ENCODE data around the gene NUP210L. TPM values are rescaled to one million over a fixed set of nuclear protein-coding genes. Genes with fewer than 3 reads are reported as not detected.
A peak's percentile ranks its signal among the peaks of the same experiment; 100 is the strongest.

NUP210L gene
- total RNA-seq, 1 donor from 2014 or later = 0.04 TPM

DNA sequence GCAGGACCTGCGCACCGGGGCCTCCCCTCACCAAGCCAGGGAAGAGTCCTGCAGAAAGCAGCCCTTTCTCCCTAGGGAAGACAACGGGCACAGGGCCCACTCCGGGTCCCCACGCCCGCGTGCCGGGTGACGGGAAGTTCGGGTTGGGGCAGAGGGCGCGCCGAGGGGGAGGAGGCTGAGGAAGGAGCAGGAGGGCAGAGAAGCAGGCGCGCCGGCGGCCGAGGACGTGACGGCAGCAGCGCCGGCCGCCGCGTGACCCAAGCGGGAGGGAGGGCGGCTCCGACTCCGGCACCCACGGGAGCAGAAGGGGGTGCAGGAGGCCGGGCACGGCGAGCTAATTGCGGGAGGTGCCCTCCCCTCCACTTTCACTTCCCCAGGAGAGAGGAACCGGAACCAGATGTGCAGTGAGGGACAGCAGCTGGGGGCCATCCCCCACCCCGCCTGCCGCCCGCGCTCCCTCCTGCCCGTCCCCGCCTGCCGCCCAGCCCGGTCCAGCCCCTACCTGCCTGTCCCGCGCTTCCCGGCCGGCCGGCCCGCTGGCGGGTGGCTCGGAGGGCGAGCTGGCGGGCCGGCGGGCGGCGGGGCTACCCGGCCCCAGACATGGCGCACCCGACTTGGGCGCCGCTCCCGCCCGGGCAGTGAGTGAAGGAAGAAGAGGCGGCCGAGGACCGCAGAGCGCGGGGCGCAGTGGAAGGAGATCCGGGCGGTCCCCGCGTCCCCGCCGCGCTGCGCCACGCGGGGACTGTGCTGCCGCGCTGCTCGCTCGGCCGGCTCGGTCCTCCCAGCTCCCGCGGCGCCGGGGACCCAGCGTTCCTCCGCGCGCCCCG lies 208.9 kb downstream of the NUP210L start:
- TF ChIP-seq CTCF (IDR thresholded peaks at IDR 0.05; ENCODE audit: unreplicated experiment) = no peak
- Mint-ChIP-seq H3K4me1 (peaks cover 13% of the 10 kb centered on the region), H3K36me3 (peaks cover 8% of the 10 kb centered on the region), H3K4me3 (peak overlapping the region; percentile 78), H3K27me3 (ENCODE audit: low read depth) (no peaks in the 10 kb centered on the region), H3K9me3 (no peaks in the 10 kb centered on the region), H3K27ac (peak overlapping the region; percentile 39)
- DNase-seq (ENCODE audit: low spot score in 2 of 2, unreplicated experiment in 2 of 2) = peak in 1 of 2 experiments; percentile 66

DNA sequence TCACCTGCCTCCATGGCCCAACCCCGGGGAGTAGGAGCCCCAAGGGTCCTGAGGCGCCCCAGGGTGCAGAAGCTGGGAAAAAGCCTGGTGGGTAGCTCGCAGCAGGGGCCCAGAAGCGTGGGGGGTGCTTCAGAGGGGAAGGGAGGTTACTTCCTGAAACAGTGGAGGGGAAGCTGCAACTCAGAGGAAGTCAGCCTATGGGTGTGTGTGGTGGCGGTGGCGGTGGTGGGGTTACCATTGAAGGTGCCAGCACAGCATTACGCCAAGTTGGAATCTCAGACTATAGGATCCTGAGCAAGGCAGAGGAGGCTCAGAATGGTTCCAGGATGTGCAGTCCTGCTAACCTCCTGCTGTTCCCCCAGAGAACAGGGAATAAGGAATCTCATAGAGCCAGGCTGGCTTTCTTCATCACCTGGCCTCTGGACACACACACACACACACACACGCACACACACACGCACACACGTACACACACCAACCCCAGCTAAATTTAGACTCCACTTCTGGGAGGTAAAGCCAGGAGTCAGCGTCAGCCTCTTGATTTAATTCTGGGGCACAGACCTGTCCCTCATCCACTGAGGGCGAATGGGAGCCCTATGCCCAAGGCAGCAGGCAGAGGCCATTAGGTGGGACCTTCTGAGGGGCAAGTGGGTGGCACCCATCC lies 209.6 kb downstream of the NUP210L start:
- Mint-ChIP-seq H3K4me3 (peak overlapping the region; percentile 78), H3K4me1 (peaks cover 13% of the 10 kb centered on the region), H3K27ac (peak overlapping the region; percentile 39), H3K36me3 (peaks cover 5% of the 10 kb centered on the region), H3K27me3 (ENCODE audit: low read depth) (no peaks in the 10 kb centered on the region), H3K9me3 (no peaks in the 10 kb centered on the region)
- DNase-seq (ENCODE audit: low spot score in 2 of 2, unreplicated experiment in 2 of 2) = no peak
- no peak for TF ChIP-seq CTCF (IDR thresholded peaks at IDR 0.05; ENCODE audit: unreplicated experiment)

DNA sequence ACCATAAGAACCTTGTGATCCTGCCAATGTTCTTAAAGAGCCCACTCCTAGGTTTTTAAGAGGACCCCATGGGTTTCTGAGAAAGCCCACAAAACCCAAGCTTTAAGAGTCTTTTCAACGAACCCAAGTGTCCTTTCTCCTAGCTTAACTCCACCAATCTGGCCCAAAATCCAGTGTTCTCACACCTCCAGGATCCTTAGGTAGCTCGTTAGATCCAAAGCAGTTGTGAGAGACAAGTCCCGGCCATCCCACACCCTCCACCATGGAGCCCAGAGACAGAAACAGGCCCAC lies 210.1 kb downstream of the NUP210L start:
- peaks cover 7% of the 10 kb centered on the region for H3K36me3 Mint-ChIP-seq
- H3K4me3 Mint-ChIP-seq = peak overlapping the region; percentile 78
- no peak overlapping the region for H3K27ac Mint-ChIP-seq
- H3K9me3 Mint-ChIP-seq = no peaks in the 10 kb centered on the region
- DNase-seq (ENCODE audit: low spot score in 2 of 2, unreplicated experiment in 2 of 2) = no peak
- H3K27me3 Mint-ChIP-seq (ENCODE audit: low read depth) = no peaks in the 10 kb centered on the region
- peaks cover 13% of the 10 kb centered on the region for H3K4me1 Mint-ChIP-seq
- no peak for TF ChIP-seq CTCF (IDR thresholded peaks at IDR 0.05; ENCODE audit: unreplicated experiment)

- Mint-ChIP-seq H3K9me3 (no peaks in the 10 kb centered on the region), H3K27me3 (ENCODE audit: low read depth) (no peaks in the 10 kb centered on the region), H3K4me1 (peaks cover 13% of the 10 kb centered on the region), H3K27ac (no peak overlapping the region), H3K4me3 (peak overlapping the region; percentile 78), H3K36me3 (peaks cover 7% of the 10 kb centered on the region)
- no peak for TF ChIP-seq CTCF (IDR thresholded peaks at IDR 0.05; ENCODE audit: unreplicated experiment)
- no peak for DNase-seq (ENCODE audit: low spot score in 2 of 2, unreplicated experiment in 2 of 2)
These were observed 210.7 kb downstream of the NUP210L start for GRCh38 chr1:153944005-153944826.

GRCh38 chr1:153942766-153943549 lies 211.9 kb downstream of the NUP210L start:
- no peak overlapping the region for H3K4me3 Mint-ChIP-seq
- no peaks in the 10 kb centered on the region for H3K9me3 Mint-ChIP-seq
- H3K27ac Mint-ChIP-seq = no peak overlapping the region
- H3K4me1 Mint-ChIP-seq = peaks cover 13% of the 10 kb centered on the region
- no peak for DNase-seq (ENCODE audit: low spot score in 2 of 2, unreplicated experiment in 2 of 2)
- TF ChIP-seq CTCF (IDR thresholded peaks at IDR 0.05; ENCODE audit: unreplicated experiment) = no peak
- H3K36me3 Mint-ChIP-seq = peaks cover 4% of the 10 kb centered on the region
- no peaks in the 10 kb centered on the region for H3K27me3 Mint-ChIP-seq (ENCODE audit: low read depth)

All from mesothelial cell of epicardium (in vitro differentiated cells).